ENCODE data around the gene FANCL. TPM values are rescaled to one million over a fixed set of nuclear protein-coding genes. Genes with fewer than 3 reads are reported as not detected.

FANCL gene
- 10 to 100 TPM; 11.3 to 11.4 TPM for total RNA-seq

DNA sequence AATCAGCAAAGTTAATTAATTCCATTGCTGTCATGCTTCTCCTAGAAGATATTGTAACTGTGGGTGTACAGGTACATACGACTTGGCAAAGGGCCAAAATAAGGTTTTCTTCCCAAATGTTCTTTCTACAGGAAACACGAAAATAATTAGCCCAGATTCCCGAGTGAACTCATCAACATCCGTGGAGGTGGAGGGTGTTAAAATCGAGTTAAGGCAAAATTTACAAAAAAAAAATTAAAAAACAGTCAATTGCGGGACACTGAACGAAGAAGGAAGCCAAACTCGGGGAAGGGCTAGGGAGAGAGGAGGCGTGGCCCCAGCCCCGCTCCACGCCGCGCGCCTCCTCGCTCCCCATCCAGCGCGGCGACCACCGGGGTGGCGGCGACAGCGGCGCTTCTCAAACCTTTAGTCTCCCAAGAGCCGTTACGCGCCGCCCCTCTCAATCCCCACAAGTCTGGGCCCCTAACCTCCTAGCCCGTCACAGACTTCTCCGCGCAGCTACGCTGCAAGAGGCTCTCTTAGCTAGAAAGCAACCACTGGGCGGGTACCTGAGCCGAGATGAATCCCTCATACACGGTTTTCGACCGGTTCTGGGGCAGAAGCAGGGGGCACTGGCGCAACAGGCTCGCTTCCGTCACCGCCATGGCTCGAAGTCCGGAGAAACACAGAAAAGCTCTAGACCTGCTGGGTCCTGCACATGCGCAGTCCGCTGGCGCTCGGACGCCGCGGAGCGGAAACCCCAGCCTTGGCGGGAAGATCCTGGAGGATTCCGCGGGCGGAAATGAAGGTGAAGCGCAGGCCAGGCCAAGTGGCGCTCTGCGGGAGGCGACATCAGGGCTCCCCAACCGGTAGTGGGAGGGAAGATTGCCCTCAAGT, at the start of gene FANCL:
Gene FANCL (minus strand): TSS at position 656 of the 876 bp plus-strand sequence. CDS start 12 bp downstream, at position 644.

Other genes with a start within 250 kb of the FANCL start
- 10 to 100 TPM; 18.4 to 22.8 TPM for gene VRK2, start 194.5 kb downstream of the FANCL start, total RNA-seq